ENCODE measurements around the gene CCDC141. TPM values are rescaled to one million over a fixed set of nuclear protein-coding genes. Genes with fewer than 3 reads are reported as not detected.

Gene CCDC141
- polyA plus RNA-seq, 1 donor from 2014 or later, result 0.27 TPM

GRCh38 chr2:178846458-178846802 lies 203.5 kb downstream of the CCDC141 start:
- no peaks in the 10 kb centered on the region for H3K27me3 ChIP-seq (ENCODE audit: insufficient read depth, low read depth, low read length)
- no peaks in the 10 kb centered on the region for H3K79me2 ChIP-seq (replicated peaks; ENCODE audit: insufficient read depth, low read length)
- no peaks in the 10 kb centered on the region for H4K20me1 ChIP-seq (ENCODE audit: insufficient read depth)
- H2AFZ ChIP-seq (ENCODE audit: low read depth, low read length), result no peak overlapping the region
- H3F3A ChIP-seq (ENCODE audit: insufficient read depth, low read length, poor library complexity, severe bottlenecking), result peaks cover 20% of the 10 kb centered on the region
- H3K9me3 ChIP-seq (ENCODE audit: low read length), result no peaks in the 10 kb centered on the region
- H3K9me2 ChIP-seq (ENCODE audit: insufficient read depth, low read length), result no peaks in the 10 kb centered on the region
- H3K4me3 ChIP-seq (ENCODE audit: low read length), result no peak overlapping the region
- H3K27ac ChIP-seq (ENCODE audit: low read length), result peak overlapping the region; percentile 17
- H3K9ac ChIP-seq (ENCODE audit: low read length), result no peak overlapping the region
- no peaks in the 10 kb centered on the region for H3K36me3 ChIP-seq (ENCODE audit: insufficient read depth, low read length)
- TF ChIP-seq SMC3 (conservative IDR thresholded peaks at IDR 0.05; ENCODE audit: poor library complexity) (no peak), POLR2AphosphoS5 (IDR thresholded peaks at IDR 0.05) (no peak)
- H3K4me2 ChIP-seq (ENCODE audit: low read length), result no peak overlapping the region

- Histone ChIP-seq H3F3A (ENCODE audit: insufficient read depth, low read length, poor library complexity, severe bottlenecking) (peaks cover 20% of the 10 kb centered on the region), H3K9ac (ENCODE audit: low read length) (no peak overlapping the region), H3K4me3 (ENCODE audit: low read length) (peak overlapping the region; percentile 3), H4K20me1 (ENCODE audit: insufficient read depth) (no peaks in the 10 kb centered on the region), H3K79me2 (replicated peaks; ENCODE audit: insufficient read depth, low read length) (no peaks in the 10 kb centered on the region), H3K9me3 (ENCODE audit: low read length) (no peaks in the 10 kb centered on the region), H3K27me3 (ENCODE audit: insufficient read depth, low read depth, low read length) (no peaks in the 10 kb centered on the region), H3K36me3 (ENCODE audit: insufficient read depth, low read length) (no peaks in the 10 kb centered on the region), H3K27ac (ENCODE audit: low read length) (peak overlapping the region; percentile 17), H3K4me2 (ENCODE audit: low read length) (peak overlapping the region; percentile 12), H3K9me2 (ENCODE audit: insufficient read depth, low read length) (no peaks in the 10 kb centered on the region), H2AFZ (ENCODE audit: low read depth, low read length) (no peak overlapping the region)
- TF ChIP-seq EP300 (conservative IDR thresholded peaks at IDR 0.05; ENCODE audit: poor library complexity, severe bottlenecking) (peak; percentile 29), POLR2AphosphoS5 (IDR thresholded peaks at IDR 0.05) (peak; percentile 53), TAF1 (IDR thresholded peaks at IDR 0.05; ENCODE audit: low read depth) (no peak), MXI1 (conservative IDR thresholded peaks at IDR 0.05; ENCODE audit: poor library complexity, severe bottlenecking) (no peak)
- TF ChIP-seq, protein P1, sequence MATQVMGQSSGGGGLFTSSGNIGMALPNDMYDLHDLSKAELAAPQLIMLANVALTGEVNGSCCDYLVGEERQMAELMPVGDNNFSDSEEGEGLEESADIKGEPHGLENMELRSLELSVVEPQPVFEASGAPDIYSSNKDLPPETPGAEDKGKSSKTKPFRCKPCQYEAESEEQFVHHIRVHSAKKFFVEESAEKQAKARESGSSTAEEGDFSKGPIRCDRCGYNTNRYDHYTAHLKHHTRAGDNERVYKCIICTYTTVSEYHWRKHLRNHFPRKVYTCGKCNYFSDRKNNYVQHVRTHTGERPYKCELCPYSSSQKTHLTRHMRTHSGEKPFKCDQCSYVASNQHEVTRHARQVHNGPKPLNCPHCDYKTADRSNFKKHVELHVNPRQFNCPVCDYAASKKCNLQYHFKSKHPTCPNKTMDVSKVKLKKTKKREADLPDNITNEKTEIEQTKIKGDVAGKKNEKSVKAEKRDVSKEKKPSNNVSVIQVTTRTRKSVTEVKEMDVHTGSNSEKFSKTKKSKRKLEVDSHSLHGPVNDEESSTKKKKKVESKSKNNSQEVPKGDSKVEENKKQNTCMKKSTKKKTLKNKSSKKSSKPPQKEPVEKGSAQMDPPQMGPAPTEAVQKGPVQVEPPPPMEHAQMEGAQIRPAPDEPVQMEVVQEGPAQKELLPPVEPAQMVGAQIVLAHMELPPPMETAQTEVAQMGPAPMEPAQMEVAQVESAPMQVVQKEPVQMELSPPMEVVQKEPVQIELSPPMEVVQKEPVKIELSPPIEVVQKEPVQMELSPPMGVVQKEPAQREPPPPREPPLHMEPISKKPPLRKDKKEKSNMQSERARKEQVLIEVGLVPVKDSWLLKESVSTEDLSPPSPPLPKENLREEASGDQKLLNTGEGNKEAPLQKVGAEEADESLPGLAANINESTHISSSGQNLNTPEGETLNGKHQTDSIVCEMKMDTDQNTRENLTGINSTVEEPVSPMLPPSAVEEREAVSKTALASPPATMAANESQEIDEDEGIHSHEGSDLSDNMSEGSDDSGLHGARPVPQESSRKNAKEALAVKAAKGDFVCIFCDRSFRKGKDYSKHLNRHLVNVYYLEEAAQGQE (IDR thresholded peaks at IDR 0.05; ENCODE audit: borderline replicate concordance), result peak; percentile 56
These were observed 204.1 kb downstream of the CCDC141 start for GRCh38 chr2:178845566-178846457.

- Histone ChIP-seq H3F3A (ENCODE audit: insufficient read depth, low read length, poor library complexity, severe bottlenecking) (peaks cover 20% of the 10 kb centered on the region), H3K4me2 (ENCODE audit: low read length) (no peak overlapping the region), H3K27ac (ENCODE audit: low read length) (no peak overlapping the region), H3K9ac (ENCODE audit: low read length) (no peak overlapping the region), H3K4me3 (ENCODE audit: low read length) (no peak overlapping the region), H4K20me1 (ENCODE audit: insufficient read depth) (no peaks in the 10 kb centered on the region), H3K79me2 (replicated peaks; ENCODE audit: insufficient read depth, low read length) (no peaks in the 10 kb centered on the region), H3K9me2 (ENCODE audit: insufficient read depth, low read length) (no peaks in the 10 kb centered on the region), H3K9me3 (ENCODE audit: low read length) (no peaks in the 10 kb centered on the region), H3K36me3 (ENCODE audit: insufficient read depth, low read length) (no peaks in the 10 kb centered on the region), H2AFZ (ENCODE audit: low read depth, low read length) (no peak overlapping the region), H3K27me3 (ENCODE audit: insufficient read depth, low read depth, low read length) (no peaks in the 10 kb centered on the region)
- TF ChIP-seq TAF1 (IDR thresholded peaks at IDR 0.05; ENCODE audit: low read depth) (no peak), EZH2 (IDR thresholded peaks at IDR 0.05; ENCODE audit: borderline replicate concordance, insufficient read depth, low read length, poor library complexity, severe bottlenecking) (no peak), SMC3 (conservative IDR thresholded peaks at IDR 0.05; ENCODE audit: poor library complexity) (no peak), POLR2AphosphoS5 (IDR thresholded peaks at IDR 0.05) (no peak), MXI1 (conservative IDR thresholded peaks at IDR 0.05; ENCODE audit: poor library complexity, severe bottlenecking) (no peak), EP300 (conservative IDR thresholded peaks at IDR 0.05; ENCODE audit: poor library complexity, severe bottlenecking) (no peak), RAD21 (conservative IDR thresholded peaks at IDR 0.05) (no peak)
- TF ChIP-seq, protein P2, sequence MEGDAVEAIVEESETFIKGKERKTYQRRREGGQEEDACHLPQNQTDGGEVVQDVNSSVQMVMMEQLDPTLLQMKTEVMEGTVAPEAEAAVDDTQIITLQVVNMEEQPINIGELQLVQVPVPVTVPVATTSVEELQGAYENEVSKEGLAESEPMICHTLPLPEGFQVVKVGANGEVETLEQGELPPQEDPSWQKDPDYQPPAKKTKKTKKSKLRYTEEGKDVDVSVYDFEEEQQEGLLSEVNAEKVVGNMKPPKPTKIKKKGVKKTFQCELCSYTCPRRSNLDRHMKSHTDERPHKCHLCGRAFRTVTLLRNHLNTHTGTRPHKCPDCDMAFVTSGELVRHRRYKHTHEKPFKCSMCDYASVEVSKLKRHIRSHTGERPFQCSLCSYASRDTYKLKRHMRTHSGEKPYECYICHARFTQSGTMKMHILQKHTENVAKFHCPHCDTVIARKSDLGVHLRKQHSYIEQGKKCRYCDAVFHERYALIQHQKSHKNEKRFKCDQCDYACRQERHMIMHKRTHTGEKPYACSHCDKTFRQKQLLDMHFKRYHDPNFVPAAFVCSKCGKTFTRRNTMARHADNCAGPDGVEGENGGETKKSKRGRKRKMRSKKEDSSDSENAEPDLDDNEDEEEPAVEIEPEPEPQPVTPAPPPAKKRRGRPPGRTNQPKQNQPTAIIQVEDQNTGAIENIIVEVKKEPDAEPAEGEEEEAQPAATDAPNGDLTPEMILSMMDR (IDR thresholded peaks at IDR 0.05; ENCODE audit: poor library complexity, severe bottlenecking), result no peak
- TF ChIP-seq, protein P1 (IDR thresholded peaks at IDR 0.05; ENCODE audit: borderline replicate concordance), result no peak
These were observed 205.2 kb downstream of the CCDC141 start for GRCh38 chr2:178844701-178845100.

Data from neural cell (in vitro differentiated cells).